GM19238 (cell line): ENCODE data around the gene CHRDL2.

Source experiments
- DNase-seq: peaks from one replicate; pipeline ENCODE4 v3.0.0; 2011; ENCODE audit warnings: low spot score; ENCODE audit not compliant: insufficient read length

CHRDL2 gene

GRCh38 chr11:74749127-74749964 lies 18.1 kb upstream of the CHRDL2 start:
- peak; percentile 67 for DNase-seq

DNA sequence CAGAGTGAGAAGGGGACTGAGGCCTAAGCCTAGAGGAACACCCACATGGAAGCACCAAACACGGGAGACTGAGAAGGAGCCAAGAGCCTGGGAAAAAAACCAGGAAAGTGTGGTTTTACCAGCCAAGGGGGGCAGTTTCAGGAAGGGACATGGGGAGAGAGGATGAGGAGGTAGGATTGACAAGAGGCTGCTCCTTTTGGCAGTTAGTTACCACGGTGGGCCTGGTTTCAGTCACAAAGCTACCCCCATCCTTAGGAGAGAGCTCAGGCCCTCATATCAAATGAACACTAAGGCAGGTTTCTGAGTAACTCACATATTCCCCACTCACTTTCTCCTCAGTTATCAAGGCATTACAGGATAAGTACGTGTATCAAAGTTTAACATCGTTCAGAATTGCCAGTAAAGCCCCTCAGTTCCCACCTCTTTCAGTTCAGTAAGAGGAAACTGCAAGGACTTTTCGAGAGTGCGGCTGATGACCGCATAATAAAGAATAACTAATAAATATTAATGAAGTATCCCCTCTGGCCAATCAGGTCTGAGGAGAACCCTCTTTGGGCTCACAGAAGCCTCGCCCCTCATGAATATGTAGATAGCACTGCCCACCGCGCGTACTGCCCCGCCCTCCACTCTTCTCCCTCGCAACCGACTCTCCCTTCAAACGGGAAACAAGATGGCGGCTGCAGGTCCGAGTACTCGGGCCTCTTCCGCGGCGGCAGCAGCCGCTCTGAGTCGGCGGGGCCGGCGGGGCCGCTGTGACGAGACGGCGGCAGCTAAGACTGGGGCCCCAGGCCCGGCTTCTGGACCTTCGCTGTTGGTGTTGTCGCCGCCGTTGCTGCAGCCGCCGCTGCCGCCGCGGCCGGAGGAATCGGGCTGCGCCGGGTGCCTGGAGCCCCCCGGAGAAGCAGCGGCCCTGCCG lies 17.2 kb upstream of the CHRDL2 start, which contains the start of gene RNF169:
Gene RNF169, plus strand, starts transcription at position 639 of the 916 bp plus-strand sequence. Its CDS starts 32 bp downstream, at position 671.
- peak; percentile 98 for DNase-seq

DNA sequence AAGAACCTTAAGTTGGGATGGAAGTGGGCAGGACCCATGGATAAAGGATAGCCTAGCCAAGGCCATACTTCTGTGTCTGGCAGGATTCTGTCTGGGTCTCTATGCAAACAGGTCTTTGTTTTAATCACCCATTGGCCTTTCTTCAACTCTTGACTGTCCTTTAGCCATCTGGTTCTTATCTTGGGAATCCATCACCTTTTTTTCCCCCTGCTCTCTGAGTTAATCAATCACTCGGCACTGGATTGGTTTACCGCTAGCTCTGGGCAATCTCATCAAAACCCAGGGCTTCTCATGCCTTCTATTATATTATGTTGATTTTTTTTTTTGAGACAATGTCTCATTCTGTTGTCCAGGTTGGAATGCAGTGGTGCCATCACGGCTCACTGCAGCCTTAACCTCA lies 15.6 kb upstream of the CHRDL2 start:
- no peak for DNase-seq

DNA sequence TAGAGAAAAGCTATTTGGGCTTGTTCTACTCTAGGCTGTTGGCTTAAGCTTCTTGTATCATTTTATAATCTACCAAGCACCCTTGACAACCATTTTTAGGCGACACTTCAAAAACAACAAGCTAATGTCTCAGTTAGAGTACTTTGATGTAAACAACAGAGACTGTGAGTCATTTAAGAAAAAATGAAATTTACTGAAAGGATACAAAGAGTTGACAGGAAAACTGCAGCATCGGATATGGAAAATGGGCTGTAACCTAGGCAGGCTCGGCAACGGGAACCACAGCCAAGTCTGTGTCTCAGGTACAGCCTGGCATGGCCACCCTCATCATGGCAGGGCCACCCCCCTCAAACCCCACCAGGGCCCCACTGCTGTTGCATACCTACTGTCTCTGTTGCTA lies 13.1 kb upstream of the CHRDL2 start:
- no peak for DNase-seq

DNA sequence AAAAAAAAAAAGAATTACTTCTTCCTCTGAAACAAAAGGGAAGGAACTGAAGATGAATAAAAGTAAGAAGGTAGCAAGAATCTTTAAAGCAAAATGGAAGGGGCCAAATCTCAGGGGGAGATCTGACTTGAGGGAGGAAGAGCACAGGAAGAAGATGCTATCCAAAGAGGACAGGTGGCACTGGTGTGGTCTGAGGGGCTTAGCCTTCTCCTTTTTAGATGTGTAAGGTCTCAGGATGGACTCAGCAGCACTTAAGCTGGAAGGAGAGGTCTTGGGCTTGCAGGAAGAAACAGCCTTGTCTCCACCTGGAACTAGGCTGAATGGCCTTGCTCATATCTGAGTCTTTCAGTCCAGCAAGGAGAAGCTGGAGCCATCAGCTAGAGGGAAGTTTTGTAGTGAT lies 12.4 kb upstream of the CHRDL2 start:
- no peak for DNase-seq

GRCh38 chr11:74742070-74742469 lies 10.8 kb upstream of the CHRDL2 start:
- no peak for DNase-seq

- peak; percentile 65 for DNase-seq
Observed at GRCh38 chr11:74739546-74740270, 8.5 kb upstream of the CHRDL2 start.

DNA sequence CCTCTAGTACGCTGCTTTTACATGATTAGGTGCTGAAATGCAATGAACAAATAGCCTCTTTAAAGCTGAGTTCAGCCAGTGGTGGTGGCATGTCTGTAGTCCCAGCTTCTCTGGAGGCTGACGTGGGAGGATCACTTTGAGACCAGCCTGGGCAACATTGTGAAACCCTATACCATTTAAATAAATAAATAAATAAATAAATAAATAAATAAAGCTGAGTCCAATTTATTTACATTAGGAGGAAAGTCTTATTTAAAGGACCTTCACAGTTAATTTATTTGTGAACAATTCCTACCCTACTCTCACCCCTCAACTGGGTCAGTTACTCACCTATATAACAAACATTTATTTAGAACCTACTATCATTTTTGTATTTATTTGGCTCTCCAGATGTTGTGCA lies 4.8 kb upstream of the CHRDL2 start:
- DNase-seq, result no peak

- no peak for DNase-seq
Observed at GRCh38 chr11:74735365-74735928, 4.2 kb upstream of the CHRDL2 start.

GRCh38 chr11:74734559-74734925 lies 3.3 kb upstream of the CHRDL2 start:
- no peak for DNase-seq

DNA sequence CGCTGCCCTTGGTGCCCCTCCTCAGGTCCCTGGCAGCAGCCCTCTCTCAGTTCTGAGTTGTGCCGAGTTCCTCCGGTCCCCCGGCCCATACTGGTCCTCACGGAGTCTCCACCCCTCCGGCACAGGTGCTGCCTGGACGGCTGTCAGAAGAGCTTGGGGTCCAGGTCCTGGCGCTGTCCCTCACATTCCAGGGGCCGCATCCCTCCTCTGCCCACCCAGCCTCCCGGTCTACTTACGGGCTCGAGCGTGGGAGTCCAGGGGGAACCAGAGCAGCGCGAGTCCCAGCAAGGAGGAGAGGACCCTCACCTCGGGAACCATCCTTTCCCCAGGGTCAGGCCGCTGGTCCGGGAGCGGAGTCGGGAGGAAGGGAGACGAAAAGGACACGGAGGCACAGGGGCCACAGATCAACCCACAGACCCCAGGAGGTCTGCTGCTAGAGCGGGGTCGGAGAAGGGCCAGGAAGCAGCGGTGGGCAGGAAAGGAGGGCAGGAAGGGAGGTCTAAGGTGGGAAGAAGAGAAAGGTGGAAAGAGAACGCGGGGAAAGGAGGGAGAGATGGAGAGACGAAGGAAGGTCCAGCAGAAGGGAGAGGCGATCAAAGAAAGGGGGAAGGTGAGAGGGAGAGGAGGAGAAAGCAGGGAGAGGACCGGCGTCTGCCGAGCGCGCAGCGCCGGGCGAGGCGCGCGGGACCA lies 510 bp downstream of the CHRDL2 start:
- no peak for DNase-seq

- no peak for DNase-seq
Observed at GRCh38 chr11:74729397-74729796, 1.8 kb downstream of the CHRDL2 start.

- DNase-seq, result peak; percentile 91
Observed at GRCh38 chr11:74726547-74727182, 4.6 kb downstream of the CHRDL2 start.

- no peak for DNase-seq
Observed at GRCh38 chr11:74725701-74726100, 5.5 kb downstream of the CHRDL2 start.

- DNase-seq, result no peak
Observed at GRCh38 chr11:74723511-74723910, 7.7 kb downstream of the CHRDL2 start.

DNA sequence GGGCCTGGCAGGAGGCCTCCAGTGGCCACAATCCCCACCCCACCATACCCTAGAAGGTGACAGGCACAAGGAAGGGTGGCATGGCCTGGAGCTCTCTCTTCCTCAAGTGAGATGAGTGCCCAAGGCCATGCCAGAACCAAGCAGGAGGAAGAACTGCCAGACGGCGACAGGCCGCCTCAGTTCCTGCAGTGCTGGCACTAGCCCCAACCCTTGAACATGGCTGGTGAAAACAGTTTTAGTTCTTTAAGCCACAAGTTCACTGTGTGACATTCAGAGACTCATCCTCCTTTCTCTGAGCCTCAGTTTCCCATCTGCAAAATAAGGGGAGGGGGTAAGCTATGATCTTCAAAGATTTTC lies 9.8 kb downstream of the CHRDL2 start:
- no peak for DNase-seq

- DNase-seq, result no peak
Observed at GRCh38 chr11:74720596-74721478, 10.4 kb downstream of the CHRDL2 start.

GRCh38 chr11:74719011-74719410 lies 12.2 kb downstream of the CHRDL2 start:
- DNase-seq, result no peak

DNA sequence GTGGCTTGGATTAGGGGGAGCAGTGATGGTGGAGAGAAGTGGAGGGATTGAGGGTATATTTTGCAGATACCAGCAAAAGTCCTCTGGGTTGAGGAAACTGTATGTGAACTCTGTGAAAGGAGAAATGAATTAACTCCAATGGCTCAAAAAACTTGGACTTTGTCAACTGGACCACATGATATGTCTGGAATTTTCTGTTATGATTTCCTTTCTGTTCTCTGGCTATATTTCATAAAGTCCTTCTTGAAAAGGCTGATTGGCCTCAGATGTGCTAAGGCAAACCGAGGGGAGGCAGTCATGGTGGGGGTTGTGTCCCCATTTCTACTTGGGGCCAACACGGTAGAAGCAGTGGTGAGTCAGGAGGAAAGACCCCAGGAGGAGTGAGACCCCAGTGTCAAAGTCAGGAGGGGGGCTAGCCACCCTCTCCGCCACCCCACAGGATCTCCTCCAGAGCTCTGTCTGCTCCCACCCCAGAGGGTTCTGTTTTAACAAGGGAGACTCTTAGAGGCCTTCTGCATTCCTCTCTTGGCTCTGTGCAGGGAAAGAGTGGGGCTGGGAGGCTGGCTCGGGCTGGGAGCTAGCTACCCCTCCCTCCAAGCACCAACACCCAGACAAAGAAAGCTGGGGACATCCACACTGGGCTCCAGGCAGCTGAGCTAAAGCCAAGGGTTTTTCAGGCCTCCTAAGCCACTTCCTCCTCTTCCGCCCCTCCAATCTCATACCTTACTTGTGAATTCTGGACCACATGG lies 13.8 kb downstream of the CHRDL2 start:
- DNase-seq, result no peak
